ENCODE data around the gene NCR3LG1. TPM values are rescaled to one million over a fixed set of nuclear protein-coding genes. Genes with fewer than 3 reads are reported as not detected.

NCR3LG1 gene
- total RNA-seq, 1 experiment from 2014 or later: 1.4 TPM

- no peak overlapping the region for H2BK120ac ChIP-seq (ENCODE audit: low read depth, low read length, poor library complexity, severe bottlenecking)
- Mint-ChIP-seq H3K27ac (no peak overlapping the region; a peak in 1 of 7 replicates), H3K36me3 (ENCODE audit: insufficient read depth in 1 of 3, low read depth in 3 of 3) (peaks cover 7 to 9% (median 8%) of the 10 kb centered on the region in 3 experiments; a peak in 6 of 7 replicates), H3K4me1 (peaks cover 9 to 17% of the 10 kb centered on the region in 2 experiments), H3K27me3 (ENCODE audit: low read depth) (peaks cover 21% of the 10 kb centered on the region), H3K9me3 (0 out of 5 replicates have a peak, but pooled peaks cover 0 to 3% of the 10 kb centered on the region in 2 experiments), H3K4me3 (no peak overlapping the region)
- no peak overlapping the region for H4K5ac ChIP-seq (ENCODE audit: insufficient read length, low read depth, low read length)
- H3K79me2 ChIP-seq (ENCODE audit: insufficient read depth, low read length): no peaks in the 10 kb centered on the region
- no peak overlapping the region for H3K23ac ChIP-seq (ENCODE audit: insufficient read length, low read depth, low read length)
- no peak overlapping the region for H3K4me2 ChIP-seq (ENCODE audit: insufficient read depth, insufficient read length, low read length)
- H3K14ac ChIP-seq (ENCODE audit: insufficient read depth, low read length): no peak overlapping the region; the same call in 1 of the 2 replicates
- H3K23me2 ChIP-seq (ENCODE audit: insufficient read length, low read depth, low read length, poor library complexity, severe bottlenecking): no peaks in the 10 kb centered on the region
- no peak overlapping the region for H2BK5ac ChIP-seq (ENCODE audit: insufficient read length, low read length)
- no peaks in the 10 kb centered on the region for H3K79me1 ChIP-seq (ENCODE audit: insufficient read depth, low read depth, low read length, poor library complexity, severe bottlenecking)
- no peak overlapping the region for H3T11ph ChIP-seq (ENCODE audit: low read length)
- no peaks in the 10 kb centered on the region; the same call in 1 of the 2 replicates for H3K4me1 ChIP-seq (ENCODE audit: insufficient read depth, low read length)
- no peak overlapping the region for H3K9ac ChIP-seq (ENCODE audit: extremely low read depth, insufficient read length, low read length)
- H2BK15ac ChIP-seq (ENCODE audit: low read depth, low read length): no peak overlapping the region
- H3K9me3 ChIP-seq (ENCODE audit: control insufficient read depth, low read depth, low read length): no peaks in the 10 kb centered on the region
- no peak overlapping the region for H4K8ac ChIP-seq (replicated peaks; ENCODE audit: insufficient read length, low read depth, low read length)
- H4K20me1 ChIP-seq (ENCODE audit: control insufficient read depth, insufficient read depth, insufficient read length): peaks cover 3% of the 10 kb centered on the region
- H2AFZ ChIP-seq (ENCODE audit: low read length): no peak overlapping the region
- H3K56ac ChIP-seq (ENCODE audit: insufficient read length, low read depth, low read length): no peak overlapping the region
- H4K91ac ChIP-seq (ENCODE audit: insufficient read length, low read depth, low read length): no peak overlapping the region
- no peak overlapping the region for H3K4ac ChIP-seq (ENCODE audit: low read depth, low read length)
- no peak overlapping the region for H3K18ac ChIP-seq (ENCODE audit: insufficient read length, low read depth, low read length)
- no peaks in the 10 kb centered on the region for H3K27me3 ChIP-seq (ENCODE audit: insufficient read depth, low read length)
- DNase-seq: no peak
- no peak overlapping the region for H2BK12ac ChIP-seq (ENCODE audit: insufficient read length, low read depth, low read length)
- H2BK20ac ChIP-seq (ENCODE audit: low read depth, low read length, poor library complexity, severe bottlenecking): no peak overlapping the region
- no CpG with 5 or more reads among the region's 6 CpGs for WGBS (ENCODE audit: extremely low coverage, insufficient read length, low lambda C conversion rate)
- H3K27ac ChIP-seq (ENCODE audit: insufficient read length, low read depth, low read length): no peak overlapping the region
- TF ChIP-seq CTCF (conservative IDR thresholded peaks at IDR 0.05): no peak
- H2AK5ac ChIP-seq (ENCODE audit: insufficient read length, low read length): no peak overlapping the region
Measured at GRCh38 chr11:17385926-17386325, 34.3 kb downstream of the NCR3LG1 start.
